HG02763 (cell line): ENCODE data around the gene BPNT1.

Source experiments
- ATAC-seq: cut with Tn5 transposase; IDR thresholded peaks from one replicate; pipeline ENCODE4 v1.9.1; 2021; ENCODE audit warnings: mild to moderate bottlenecking, moderate library complexity; ENCODE audit not compliant: unreplicated experiment

Gene BPNT1

DNA sequence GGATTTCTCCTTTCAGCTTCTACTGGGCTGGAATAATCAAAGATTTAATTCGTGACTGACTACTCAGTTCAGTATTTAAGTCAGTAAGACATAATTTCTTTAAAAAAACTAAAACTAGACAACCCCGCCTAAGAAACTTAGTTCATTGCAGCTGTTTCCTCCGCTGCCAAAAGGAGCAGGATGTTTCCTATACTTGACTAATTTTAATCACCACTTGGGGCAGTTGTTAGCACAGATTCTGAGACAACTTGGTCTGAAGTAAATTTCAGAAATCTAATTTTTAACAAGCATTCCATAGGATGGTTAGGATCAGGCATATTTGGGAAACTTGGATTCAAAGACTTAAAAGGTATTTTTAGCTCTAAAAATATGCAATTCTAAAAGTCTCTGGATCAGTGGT is 77.3 kb downstream of the BPNT1 start:
- ATAC-seq = no peak

DNA sequence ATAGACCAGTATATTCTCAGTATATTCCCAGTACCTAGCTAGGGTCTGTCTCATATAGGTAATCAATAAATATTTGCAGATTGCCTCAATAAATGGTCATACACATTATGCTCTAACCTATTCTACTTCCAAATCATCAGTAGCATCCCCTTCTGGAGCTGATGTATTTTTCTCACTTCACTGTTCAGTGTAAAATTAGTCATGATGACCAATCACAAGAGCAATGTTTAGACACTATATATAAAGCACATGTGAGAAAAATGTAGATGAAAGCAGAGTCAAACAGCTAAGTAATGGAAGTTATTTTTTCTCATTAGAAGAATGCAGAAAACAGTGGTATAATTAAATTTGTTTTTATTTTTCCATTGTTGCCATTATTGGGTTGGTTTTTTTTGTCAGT is 78.0 kb downstream of the BPNT1 start:
- ATAC-seq = no peak
